ENCODE data around the gene LCE3C.
"Not testable (repeated sequence)": the region's sequence is repeated elsewhere in the genome, so short reads cannot be mapped to it uniquely, and the experiment has no call there.

LCE3C gene, protein sequence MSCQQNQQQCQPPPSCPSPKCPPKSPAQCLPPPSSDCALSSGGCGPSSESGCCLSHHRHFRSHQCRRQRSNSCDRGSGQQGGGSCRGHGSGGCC

DNA sequence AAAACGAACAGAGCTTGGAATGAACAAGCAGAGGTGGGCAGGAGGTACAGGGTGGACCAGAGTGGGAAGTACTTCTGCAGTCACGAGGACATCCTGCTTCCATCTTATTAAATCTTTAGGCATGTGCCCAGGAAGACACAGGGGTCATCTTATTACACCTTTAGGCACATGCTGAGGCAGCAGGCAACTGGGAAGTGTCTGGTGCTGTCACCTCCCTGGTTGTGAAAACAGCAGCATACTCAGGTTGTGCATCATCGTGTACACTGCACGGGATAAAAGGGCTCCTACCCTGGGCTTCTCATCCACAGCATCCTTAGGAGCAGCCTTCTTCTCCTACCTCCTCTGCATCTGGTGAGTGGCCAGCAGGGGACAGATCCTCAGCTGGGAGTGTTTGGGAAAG is at the start of gene LCE3C:
TSS of gene LCE3C (plus strand) at position 301 of the 400 bp plus-strand sequence. CDS start 498 bp downstream, outside the sequence.
- DNase-seq (ENCODE audit: low read depth in 2 of 2) = no peak

DNA sequence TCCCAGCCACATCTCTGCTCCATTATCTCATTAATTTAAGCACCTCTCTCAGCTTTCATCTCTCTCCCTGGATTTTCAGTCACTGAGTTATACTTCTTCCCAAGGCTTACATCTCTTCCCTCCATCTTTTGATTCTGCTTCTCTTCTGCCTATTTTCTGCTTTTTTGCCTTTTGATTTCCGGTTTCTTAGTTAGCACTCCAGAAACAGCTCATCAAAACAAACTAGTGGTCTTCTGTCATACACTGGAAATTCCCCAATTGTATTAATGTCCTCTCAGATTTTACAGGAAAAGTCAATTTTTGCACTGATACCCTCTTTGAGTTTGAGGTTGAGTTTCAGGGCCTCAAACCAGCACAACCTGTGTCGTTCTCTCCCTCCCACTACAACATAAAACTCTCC is 34.9 kb upstream of the LCE3C start:
- no peak for DNase-seq (ENCODE audit: low read depth in 2 of 2)

DNA sequence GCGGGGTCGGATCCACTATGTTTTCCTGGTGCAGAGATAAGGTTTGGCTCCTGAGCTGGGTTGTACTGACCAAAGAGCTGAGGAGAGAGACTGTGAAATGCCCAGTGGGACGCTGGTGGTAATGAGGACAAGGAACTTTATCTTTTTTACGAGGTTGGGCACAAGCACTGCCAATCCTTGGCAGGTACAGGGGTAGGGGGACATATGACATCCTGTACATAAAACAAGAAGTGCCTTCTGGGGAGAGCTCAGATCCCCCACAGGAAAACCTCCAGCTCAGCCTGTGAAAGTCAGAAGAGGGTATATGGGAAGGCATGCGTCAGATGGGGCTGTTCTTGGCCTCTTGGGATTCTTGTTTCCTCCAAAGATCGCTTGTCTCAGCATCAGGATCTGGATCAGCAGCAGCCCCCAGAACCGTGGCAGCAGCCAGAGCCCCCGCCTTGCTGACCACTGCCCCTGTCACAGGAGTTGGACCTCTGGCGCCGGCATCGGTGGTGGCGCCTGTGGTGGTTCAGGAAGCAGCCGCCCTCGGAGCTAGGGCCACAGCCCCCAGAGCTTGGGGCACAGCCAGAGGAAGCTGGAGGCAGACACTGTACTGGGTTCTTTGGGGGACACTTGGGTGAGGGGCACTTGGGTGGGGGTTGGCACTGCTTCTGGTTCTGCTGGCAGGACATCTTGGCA is 34.4 kb upstream of the LCE3C start:
- DNase-seq (ENCODE audit: low read depth in 2 of 2) = no peak

DNA sequence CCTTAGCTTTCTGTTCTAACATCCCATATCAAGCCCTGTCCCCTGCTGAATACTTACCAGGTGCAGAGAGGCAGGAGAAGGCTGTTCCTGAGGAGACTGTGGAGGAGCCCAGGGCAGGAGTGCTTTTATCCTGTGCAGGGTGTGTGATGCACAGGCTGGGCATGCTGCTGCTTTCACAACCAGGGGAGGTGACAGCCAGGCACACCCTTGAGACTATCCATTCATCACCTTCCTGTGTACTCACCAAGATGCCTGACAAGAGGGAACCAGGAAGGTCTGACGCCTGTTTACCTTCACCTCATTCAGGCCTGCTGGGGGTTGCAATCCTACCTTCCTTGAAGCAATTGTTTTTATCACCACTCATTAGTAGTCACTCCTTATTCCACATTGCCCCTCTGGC is 33.4 kb upstream of the LCE3C start, which contains the start of gene LCE3E:
TSS of gene LCE3E (minus strand) at position 100 of the 400 bp plus-strand sequence. CDS start 572 bp downstream, outside the sequence.
- DNase-seq (ENCODE audit: low read depth in 2 of 2) = no peak

DNA sequence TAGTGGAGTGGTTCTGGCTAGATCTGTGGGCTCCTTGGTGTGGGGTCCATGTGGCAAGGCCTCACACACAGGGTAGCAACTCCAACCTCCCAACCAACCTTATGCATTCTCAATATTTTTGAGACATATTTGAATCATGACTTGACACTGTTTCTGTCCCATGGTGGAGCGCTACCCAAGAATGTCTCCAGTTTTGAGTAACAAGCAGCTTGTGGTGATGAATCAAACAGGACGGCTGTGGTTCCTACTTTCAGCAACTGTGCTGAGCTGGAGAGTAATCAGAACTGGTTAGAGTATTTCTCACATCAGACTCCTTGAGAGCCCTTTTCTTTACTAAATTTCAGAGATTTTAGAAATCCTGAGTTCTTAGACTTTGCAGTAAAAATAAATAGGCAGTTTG is 22.9 kb upstream of the LCE3C start:
- DNase-seq (ENCODE audit: low read depth in 2 of 2) = no peak

DNA sequence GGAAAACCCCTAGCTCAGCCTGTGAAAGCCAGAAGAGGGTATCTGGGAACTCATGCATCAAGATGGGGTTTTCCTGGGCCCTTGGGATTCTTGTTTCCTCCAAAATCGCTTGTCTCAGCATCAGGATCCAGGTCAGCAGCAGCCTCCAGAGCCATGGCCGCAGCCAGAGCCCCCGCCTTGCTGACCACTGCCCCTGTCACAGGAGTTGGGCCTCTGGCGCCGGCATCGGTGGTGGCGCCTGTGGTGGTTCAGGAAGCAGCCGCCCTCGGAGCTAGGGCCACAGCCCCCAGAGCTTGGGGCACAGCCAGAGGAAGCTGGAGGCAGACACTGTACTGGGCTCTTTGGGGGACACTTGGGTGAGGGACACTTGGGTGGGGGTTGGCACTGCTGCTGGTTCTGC is 20.5 kb upstream of the LCE3C start:
- not testable (repeated sequence) for DNase-seq (ENCODE audit: low read depth in 2 of 2)

DNA sequence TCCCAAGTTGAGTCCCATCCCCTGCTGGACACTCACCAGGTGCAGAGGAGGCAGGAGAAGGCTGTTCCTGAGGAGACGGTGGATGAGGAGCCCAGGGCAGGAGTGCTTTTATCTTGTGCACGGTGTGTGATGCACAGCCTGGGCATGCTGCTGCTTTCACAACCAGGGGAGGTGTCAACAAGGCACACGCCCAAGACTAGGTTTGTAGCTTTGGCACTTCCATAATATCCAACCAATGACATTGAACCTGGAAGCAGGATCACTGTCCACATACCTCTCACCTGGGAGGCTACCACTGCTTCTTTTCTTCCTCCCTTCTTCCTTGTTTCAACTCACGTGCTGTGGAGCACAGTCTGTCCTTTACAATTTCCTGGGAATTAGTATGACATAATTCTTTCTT is 19.6 kb upstream of the LCE3C start, which contains the start of gene LCE3D:
TSS of gene LCE3D (minus strand) at position 84 of the 400 bp plus-strand sequence. CDS start 580 bp downstream, outside the sequence.
- no peak for DNase-seq (ENCODE audit: low read depth in 2 of 2)

DNA sequence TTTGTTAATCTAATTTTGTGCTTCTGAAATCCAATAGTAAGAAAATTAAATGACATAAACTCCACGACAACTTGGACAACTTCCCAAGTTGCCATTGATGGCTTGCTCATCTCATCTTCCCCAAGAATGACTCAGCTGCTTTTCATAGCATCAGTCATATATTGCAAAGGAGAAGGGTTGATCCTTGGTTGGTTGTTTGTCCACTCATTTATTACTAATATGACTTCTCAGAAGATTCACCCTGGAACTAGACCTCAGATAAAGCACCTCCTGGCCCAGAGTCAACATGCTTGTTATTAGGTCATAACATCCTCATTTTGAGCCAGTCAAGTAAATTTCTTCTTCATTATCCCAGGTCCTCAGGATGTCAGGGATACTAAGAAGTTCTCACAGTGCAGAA is 17.4 kb upstream of the LCE3C start:
- no peak for DNase-seq (ENCODE audit: low read depth in 2 of 2)

DNA sequence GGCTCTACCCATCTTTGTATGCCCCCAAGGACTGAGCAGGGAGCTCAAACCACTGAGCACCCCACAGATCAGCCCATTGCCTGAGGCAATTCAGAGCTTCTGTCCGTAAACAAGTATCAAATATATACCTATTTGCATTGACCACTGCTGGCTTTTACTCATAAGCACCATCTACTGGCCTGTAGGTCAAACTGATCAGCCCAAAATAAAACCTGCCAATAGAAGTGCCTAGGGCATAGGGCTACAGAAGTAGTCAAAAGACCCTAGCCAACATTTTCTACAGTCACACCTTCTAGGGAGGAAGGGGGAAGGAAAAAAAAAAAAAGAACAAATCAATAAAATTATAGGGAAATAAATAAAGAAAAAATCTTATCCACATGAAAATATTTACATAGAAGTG is 14.4 kb upstream of the LCE3C start:
- no peak for DNase-seq (ENCODE audit: low read depth in 2 of 2)

DNA sequence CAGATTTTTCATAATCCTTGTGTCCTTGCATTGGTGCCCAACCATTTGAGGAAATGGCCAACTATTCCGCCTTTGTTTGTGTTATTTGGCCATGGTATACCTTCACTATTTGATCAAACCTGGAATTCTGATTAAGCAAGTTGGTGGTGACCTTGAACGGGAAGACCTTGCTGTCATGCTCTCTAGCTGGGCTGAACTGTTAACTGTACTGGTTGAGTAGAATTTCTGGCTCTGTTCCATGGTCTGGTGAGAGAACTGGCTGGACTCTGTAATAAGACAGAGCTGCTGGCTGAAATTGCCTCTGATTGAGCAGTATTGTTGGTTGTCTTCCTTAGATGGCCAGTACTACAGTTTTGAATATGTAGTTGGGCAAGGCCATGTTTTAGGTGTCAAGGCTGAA is 3.0 kb upstream of the LCE3C start:
- DNase-seq (ENCODE audit: low read depth in 2 of 2) = no peak

DNA sequence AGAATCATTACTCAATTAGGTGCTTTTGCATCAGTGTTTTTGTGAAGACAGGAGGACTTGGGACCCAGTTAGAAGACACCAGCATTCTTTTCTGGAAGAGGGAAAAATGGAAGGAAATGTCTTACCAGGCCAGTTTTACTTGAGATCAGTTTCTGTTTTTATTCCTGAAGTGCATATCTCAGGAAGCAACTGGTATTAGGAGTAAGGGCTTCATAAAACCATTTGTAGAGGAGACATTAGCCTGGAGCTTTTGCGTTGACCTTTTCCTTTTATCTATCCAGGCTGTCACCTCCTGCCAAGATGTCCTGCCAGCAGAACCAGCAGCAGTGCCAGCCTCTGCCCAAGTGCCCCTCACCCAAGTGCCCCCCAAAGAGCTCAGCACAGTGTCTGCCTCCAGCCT is 13.5 kb downstream of the LCE3C start, which contains the start of gene LCE3B:
TSS of gene LCE3B (plus strand) at position 301 of the 400 bp plus-strand sequence. CDS start at position 301, 0 bp downstream.
- no peak for DNase-seq (ENCODE audit: low read depth in 2 of 2)

DNA sequence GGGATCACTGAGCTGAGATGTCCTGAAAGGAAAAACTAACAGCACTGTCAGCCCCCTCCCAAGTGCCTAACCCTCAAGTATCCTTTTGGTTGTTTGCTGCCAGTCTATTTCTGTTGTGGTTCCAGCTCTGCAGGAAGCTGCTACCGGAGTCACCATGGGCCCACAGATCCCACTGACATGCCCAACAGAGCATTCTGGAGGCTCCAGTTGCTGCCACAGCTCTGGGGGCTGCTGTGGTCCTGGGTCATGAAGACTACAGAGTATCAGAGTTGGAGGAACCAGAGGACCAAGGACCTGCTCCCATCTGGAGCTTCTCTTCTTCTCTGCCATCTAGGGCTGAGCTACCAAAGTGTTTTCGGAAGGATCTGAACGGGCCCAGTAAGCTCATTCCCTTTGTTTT is 22.0 kb downstream of the LCE3C start:
- no peak for DNase-seq (ENCODE audit: low read depth in 2 of 2)

DNA sequence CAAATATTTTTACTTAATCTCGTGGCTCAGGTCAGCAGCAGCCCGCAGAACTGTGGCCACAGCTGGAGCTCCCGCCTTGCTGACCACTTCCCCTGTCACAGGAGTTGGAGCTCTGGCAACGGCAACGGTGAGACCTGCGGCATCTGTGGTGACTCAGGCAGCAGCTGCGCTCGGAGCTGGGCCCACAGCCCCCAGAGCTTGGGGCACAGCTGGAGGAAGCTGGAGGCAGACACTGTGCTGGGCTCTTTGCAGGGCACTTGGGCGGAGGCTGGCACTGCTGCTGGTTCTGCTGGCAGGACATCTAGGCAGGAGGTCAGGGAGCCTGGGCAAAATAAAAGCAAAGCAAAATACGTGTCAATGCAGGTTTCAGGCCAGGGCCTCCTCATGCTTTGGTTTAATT is 22.8 kb downstream of the LCE3C start, which contains the start of gene LCE3A:
TSS of gene LCE3A (minus strand) at position 301 of the 400 bp plus-strand sequence. CDS start at position 301, 0 bp downstream.
- DNase-seq (ENCODE audit: low read depth in 2 of 2) = no peak

DNA sequence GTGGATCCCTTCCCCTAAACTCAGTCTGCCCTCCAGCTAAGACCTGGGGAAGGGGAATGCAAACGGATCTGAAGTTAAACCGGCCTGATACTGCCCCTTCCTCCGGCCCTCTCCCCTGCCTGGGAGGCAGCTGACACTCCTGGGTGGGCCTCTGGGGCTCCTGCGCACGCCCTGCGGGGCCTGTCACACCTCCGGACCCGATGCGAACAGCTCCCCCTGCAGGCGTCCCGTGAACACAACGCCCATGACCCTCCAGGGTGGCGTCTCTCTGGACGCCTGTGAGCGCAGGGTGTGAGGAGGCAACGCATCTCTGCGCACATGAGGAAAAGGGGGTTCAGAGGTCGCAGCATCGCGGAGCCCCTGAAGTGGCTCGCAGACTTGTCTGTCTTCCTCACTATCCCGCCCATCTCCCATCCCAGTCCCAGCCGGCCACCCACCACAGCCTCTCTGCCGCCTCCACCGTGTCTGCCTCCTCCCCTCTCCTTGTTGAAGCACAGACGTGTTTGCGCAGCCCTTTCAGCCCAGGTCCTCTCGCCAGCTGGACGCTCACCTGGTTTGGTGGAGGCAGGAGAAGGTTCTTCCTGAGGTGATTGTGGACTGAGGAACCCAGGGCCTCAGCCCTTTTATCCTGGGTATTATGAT is 23.3 kb downstream of the LCE3C start:
- DNase-seq (ENCODE audit: low read depth in 2 of 2) = no peak

DNA sequence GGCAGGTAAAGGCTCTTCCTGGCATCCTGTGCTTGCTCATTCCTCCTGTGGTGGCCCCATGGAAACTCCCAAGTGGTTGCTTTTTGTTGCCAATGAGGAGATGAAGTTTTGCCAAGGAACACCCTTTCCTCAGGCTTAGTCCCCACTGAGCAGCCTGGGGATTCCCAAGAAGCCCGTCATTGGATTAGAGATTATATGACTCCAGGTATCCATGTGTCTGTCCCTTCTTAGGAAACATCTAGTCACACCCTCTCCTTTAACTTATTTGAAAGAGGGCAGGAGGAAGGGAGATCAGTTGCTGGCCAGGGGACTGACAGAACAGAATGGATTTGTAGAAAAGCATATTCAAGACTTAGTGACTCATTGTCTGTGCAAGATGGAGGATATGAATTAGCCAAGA is 26.7 kb downstream of the LCE3C start:
- DNase-seq (ENCODE audit: low read depth in 2 of 2) = no peak

DNA sequence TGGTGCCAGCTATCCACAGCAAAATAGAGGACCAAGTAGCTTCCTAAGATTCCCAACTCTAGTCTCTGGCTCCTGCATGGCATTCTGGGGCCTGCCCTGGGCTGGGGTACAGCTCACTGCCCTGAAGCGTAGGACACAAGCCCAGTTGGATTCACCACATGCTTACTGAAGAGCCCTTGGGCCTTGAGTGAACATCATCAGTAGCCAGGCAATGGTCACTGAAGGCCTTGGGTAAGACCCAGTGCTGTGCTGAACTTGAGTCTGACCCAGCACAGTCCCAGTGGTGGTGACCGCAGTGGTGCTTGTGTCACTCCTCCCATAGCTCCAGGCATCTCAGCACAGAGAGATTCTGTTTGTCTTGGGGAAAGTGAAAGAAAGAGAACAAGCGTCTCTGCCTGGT is 30.6 kb downstream of the LCE3C start:
- no peak for DNase-seq (ENCODE audit: low read depth in 2 of 2)

DNA sequence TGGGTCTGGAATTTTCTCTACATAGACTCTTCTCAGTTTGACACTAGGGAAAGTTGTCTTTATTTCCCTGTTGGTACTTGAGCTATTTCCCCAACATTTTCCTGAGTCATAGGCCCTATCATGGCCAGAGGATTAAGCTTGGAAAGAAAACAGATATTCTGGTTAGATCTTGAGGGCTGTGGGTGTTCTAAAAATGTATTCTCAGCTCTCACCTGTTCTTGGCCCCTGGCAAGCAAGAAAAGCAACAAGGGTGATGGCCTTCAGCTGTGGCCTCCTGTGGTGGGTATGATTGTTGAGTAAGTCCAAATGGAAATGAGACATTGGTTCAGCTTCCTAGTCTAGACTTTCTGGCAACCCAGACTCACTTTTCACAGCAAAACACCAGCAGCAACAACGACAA is 40.3 kb downstream of the LCE3C start:
- DNase-seq (ENCODE audit: low read depth in 2 of 2) = no peak

DNA sequence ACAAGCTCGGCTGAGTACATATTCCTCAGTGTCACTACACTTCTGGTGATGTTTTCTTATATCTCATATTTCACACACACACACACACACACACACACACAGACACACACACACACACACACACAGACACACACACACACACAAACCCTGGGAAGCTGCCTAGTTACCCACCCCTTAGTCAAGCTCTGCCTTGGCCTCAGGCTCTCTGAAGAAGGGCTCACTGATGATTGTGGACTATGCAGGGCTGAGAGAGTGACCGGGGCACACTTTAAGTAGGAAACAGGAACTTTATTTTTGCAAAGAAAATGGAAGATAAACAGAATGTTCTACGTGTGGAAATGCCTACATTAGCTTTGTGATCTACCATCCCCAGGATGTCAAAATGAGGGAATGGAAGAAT is 43.9 kb downstream of the LCE3C start:
- DNase-seq (ENCODE audit: low read depth in 2 of 2) = no peak

DNA sequence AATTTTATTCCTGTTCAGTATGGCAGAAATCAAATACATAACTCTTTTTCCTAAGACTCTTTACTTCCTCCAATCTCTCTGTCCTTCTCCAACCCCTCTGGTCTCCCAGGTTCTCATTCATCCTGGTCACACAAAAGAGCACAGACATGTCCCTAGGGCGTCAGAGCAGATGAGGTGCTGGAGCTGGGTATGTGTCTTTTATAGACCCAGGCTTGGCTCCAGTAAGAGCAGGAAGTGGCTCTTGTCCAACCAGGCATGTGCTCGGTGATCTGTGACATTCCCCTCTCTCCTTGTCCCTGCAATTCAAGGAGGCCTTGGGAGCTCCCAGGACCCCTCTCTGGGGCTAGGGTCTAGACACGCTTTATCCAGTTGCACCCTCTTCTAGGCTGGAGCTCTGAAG is 45.1 kb downstream of the LCE3C start:
- DNase-seq (ENCODE audit: low read depth in 2 of 2) = no peak

DNA sequence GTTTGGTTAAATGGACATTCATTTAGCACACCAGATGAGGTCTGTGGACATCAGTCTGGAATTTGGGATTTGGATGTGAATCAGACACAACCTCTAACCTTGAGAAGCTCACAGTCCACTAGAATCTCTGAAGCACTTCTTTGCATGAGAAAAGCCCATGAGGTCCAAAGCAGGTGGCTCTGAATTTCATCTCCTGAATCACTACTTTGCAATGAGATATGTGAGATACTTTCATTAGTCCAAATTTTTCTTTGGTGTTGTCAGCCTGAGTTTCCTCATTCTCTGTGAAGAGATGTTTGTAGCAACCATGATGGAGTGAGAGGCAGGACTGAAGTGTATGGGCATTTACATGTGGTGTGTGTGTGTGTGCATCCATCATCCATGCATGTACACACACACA is 46.6 kb downstream of the LCE3C start:
- no peak for DNase-seq (ENCODE audit: low read depth in 2 of 2)
